HG02870 (cell line): ENCODE measurements around the gene MTCH1.

Experiments used
- ATAC-seq: cut with Tn5 transposase; IDR thresholded peaks from one replicate; pipeline ENCODE4 v1.9.1; 2021; ENCODE audit warnings: mild to moderate bottlenecking, moderate library complexity; ENCODE audit not compliant: unreplicated experiment

The MTCH1 gene

GRCh38 chr6:36973190-36973589, 12.8 kb downstream of the MTCH1 start:
- ATAC-seq: no peak

GRCh38 chr6:36971921-36972673, 13.9 kb downstream of the MTCH1 start:
- no peak for ATAC-seq

DNA sequence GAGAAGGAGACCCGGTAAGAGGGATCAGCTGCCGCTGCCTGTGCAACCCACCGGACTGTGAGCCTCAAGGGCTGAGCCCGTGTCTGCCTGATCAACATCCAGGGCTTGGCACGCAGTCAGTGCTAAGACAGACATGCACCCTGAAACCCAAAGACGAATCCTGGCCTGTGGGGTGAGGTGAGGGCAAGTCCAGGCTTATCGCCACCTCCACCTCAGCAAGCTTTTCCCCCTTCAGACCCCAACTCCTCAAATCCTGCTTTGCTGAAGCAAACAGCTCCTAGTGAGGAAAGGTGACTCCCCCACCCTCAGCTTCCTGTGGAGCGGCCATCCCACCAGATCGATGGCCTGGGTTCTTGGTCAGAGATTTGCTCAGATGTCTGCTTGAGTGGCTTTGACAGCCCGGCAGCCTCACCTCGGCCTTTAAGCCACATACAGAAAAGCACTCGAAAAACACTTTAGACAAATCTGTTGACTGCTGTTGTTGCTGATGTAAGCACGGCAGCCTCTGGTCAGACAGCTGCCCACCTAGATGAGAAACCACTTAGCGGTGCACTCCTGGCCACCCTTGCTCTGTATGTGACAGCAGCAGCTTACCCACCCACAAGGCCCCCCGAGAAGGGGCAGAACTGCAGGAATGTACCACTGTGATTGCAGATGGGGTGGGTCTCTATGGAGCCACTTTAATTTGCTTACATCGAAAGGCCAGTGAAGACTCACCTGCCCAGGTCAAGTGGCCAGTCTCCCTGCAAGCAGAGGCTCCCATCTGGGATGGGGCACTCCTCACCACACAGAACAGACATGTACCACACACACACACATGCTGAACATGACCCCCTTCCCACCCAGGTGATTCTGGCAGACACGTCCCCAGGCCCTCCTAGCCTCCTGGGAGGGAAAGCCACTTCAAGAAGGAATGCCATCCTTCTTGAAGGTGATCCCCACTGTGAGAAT, 14.8 kb downstream of the MTCH1 start:
- no peak for ATAC-seq

DNA sequence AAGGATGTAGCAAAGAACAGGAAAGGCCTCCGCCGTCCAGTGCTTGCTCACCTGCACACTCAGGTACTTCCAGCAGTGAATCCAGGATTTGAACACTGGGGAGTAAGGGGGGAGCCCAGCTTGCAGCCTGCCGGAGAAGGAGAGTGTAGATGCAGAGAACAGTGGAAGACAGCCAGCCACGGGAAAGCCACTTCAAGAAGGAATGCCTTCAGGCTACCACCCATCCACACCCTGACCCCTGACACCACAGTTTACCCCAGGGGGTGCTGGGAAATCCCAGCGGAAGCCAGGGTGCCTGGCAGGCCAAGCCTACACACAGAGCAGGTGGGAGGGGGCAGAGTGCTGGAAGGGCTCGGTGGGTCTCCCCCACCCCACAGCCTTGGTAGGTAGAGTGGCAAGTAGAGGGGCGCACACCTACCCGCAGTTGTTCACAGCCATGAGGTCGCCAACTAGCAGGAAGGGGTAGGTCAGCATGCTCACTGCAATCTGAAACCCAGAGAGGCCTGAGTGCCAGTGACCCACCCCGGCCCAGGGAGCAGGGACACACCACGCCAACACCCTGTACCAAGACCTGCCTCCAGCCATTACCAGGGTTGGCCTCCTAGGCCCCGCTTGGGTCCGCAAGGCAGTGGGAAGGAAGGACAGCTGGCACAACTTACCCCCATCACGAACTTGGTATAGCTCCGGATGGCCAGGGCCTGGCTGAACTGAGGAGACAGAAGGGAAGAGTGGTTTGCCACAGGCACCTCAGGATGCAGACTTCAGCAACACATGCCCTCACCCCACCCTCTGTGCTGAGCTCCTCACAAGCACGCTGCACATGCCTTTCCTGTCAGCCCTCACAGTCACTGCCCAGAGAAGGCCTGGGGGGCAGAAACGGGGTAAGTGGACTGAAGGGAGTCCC, 15.8 kb downstream of the MTCH1 start:
- no peak for ATAC-seq

DNA sequence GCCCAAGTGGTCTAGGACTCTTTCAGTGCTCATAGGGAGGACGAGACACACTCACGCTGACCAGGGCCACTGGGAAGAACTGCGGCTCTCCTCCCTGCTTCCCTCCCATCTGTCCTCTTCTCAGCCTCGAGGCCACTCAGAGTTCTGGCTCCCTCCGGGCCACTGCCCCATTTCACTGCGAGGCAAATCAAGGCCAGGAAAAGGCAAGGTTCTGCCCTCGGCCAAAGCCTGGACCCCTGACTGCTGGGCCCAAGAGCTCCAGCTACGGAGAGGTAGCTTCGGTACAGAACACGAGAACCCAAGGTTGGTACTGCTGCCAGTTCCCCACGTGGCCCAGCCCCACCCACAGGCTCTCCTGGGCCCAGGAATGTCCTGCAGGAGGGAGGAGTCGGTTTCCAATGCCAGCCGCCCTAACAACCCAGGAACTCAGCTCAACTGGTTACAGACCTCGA, 16.7 kb downstream of the MTCH1 start:
- ATAC-seq: no peak

DNA sequence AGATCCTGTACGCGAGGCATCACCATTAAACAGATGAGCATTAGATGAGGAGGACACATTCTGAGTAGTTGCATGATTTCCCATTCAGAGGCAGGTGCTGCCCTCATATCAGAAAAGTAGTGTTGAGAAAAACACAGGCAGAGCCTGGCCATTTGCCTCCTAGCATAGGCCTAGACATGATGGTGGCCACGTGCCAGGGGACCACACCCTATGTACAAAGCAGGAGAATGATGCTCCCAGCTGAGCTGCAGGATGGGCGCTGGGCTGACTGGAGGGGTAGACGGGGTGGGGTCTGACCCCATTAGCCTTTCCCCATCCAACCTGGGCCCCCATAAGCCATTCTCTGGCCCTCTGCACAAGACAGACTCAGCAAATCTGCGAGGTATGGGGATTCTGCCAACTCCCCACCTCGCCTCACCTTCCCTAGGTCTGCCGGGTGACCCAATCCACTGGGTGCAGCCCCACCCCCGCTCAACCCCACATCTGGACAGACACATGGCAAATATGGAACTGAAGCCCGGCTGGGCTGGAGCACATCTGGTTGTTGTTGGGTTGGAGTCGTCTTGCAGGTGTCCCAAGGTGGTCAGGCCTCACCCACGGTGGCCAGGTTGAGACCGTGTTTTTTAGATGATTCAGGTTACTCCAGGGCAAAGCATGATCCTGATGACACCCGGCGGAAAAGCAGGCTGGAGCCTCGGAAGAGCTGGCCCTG, 17.6 kb downstream of the MTCH1 start:
- ATAC-seq: no peak

DNA sequence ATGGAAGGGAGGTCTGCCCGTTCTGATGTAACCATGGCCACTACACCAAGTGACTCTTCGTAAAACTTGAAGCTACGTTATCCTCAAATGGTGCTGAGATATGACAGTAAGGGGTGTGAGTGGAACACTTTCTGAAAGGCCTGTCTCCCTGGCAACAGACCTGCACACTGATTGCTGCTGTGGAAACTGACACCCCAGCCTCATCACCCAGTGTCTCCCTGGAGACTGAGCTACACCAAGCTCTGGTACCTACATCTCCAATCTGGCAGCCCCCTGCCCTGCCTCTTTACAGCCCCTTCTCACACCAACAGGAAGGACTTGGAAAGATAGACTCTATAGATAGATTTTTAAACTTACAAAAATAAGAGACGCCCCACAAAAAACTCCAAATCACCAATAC, 18.2 kb downstream of the MTCH1 start:
- ATAC-seq: no peak

DNA sequence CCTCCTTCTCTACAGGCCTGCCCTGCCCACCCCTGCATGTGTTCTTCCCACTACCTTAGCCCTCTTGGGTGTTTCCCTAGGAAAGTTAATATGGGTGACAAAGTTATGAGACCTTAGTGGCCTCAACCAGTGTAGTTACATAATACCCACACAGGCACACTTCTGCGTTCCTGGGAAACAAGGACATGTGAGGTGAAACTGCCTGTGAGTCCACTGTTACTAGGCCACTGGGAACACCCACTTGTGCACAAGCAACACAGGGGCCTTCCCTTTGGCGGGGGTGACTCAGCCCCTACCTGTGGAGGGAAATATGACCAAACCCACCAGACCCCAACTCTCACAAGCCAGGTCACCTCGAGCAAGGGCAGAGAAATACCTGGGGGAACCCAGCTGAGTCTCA, 18.7 kb downstream of the MTCH1 start:
- ATAC-seq: no peak

DNA sequence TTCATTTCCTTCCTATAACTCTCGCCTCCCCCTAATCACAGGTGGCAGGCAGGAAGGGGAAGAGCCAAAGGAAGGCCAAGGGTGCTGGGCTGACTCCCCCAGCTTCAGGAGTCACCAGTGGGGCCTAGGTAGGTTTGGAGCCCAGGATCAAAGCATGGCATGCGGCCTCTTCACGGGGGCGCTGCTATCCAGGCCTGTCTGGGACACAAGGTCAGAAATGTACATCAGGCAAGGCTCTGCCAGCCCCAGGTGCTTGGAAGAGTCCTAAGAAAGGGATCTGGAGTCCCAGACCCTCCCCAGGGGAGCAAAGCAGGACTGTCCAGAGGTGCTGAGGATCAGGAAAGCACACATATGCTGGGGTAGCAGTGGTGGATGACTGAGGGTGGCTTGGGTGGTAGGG, 21.1 kb downstream of the MTCH1 start:
- ATAC-seq: no peak

- ATAC-seq: no peak
Measured at GRCh38 chr6:36964349-36964748, 21.6 kb downstream of the MTCH1 start.

GRCh38 chr6:36963451-36964290, 22.3 kb downstream of the MTCH1 start:
- ATAC-seq: no peak

DNA sequence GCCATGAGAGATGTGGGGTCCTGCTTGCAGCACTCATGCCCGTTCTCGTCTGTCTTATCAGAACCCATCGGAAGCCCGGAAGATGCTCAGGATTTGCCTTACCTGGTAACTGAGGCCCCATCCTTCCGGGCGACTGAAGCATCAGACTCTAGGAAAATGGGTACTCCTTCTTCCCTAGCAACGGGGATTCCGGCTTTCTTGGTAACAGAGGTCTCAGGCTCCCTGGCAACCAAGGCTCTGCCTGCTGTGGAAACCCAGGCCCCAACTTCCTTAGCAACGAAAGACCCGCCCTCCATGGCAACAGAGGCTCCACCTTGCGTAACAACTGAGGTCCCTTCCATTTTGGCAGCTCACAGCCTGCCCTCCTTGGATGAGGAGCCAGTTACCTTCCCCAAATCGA, 23.1 kb downstream of the MTCH1 start:
- no peak for ATAC-seq

DNA sequence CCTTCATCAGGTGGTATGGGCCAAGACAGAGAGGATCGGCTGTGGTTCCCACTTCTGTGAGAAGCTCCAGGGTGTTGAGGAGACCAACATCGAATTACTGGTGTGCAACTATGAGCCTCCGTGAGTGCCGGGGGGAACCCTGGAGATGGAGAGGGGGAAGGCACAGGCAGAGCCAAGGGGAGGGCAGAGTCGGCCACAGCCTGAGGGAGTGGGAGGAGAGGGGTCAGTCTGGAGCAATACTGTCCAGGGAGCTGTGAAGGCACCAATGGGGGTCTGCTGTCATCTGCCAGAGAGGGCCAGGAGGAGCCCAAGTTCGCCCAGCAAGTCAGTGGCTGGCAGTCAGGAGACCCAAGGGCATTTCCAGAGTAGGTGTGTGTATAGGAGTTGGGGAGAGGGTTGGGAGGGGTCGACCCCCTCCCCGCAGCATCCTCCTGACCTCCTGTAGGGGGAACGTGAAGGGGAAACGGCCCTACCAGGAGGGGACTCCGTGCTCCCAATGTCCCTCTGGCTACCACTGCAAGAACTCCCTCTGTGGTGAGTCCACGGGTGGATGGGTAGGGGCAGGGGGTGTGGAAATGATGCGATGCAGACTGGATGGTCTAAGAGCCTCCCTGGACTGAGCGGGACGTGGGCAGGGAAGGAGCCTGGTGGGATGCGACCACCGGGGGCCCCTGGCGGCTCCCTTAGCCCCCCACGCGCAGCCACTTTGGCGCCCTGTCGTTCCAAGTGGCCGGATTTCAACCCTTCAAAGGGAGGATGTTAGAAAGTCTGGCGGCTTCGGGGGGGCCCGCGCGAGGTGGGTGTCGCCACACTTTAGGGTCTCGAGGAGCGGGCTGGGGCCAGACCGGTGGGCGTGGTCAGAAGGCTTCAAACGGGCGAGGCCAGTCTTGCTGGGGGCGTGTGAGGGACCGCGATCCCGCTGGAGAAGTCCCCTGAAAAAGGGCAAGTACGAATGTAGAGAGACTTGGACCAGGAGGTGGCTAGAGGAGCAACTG, 24.3 kb downstream of the MTCH1 start:
- ATAC-seq: no peak

- no peak for ATAC-seq
Measured at GRCh38 chr6:36959555-36960250, 26.3 kb downstream of the MTCH1 start.

GRCh38 chr6:36958775-36959554, 27.0 kb downstream of the MTCH1 start:
- ATAC-seq: no peak

GRCh38 chr6:36957773-36958271, 28.2 kb downstream of the MTCH1 start:
- ATAC-seq: no peak

DNA sequence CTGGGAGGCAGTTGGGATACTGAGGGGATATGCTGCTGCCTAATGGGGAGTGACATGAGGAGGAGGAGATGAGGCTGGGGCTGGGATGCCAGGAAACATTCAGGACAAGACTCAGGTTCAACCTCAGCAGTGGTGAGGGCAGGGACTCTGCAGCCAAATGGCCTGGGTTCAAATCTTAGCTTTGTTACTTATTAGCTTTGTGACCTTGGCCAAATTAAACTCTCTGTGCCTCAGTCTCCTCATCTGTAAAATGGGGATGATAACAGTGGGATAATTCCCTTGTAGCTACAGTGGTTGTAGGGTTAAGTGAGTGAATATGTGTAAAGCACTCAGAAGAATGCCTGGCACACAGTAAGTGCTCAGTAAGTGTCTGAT, 29.6 kb downstream of the MTCH1 start:
- no peak for ATAC-seq
